ENCODE measurements around the gene ENG. TPM values are rescaled to one million over a fixed set of nuclear protein-coding genes. Genes with fewer than 3 reads are reported as not detected.

ENG gene
- total and polyA plus RNA-seq, 2 of the 8 experiments (the other 6 are each of a cell fraction or from before 2014, with no cell fraction given), result 1.8 to 4.4 TPM

DNA sequence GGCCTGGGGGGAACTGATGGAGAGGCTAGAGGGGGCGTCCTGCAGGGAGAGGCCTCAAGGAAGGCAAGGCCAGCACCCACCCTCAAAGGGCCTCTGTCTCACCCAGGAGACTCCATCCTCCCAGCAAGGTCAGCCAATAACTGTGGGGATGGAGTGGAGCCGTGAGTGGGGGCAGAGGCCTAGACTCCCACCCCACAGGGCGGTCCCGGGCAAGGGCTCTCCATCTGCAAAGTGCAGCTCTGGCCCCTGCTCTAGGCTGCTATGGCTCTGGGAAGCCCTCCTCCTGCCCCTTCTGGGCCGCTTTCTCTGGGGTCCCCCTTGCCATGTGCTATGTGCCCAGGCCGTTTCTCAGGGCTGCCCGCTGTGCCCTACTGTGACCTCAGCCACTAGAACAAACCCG lies 37.7 kb downstream of the ENG start (continued):
- TF ChIP-seq, protein P1, sequence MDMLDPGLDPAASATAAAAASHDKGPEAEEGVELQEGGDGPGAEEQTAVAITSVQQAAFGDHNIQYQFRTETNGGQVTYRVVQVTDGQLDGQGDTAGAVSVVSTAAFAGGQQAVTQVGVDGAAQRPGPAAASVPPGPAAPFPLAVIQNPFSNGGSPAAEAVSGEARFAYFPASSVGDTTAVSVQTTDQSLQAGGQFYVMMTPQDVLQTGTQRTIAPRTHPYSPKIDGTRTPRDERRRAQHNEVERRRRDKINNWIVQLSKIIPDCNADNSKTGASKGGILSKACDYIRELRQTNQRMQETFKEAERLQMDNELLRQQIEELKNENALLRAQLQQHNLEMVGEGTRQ (IDR thresholded peaks at IDR 0.05; ENCODE audit: low read length), result no peak
- TF ChIP-seq TCF12 (IDR thresholded peaks at IDR 0.05; ENCODE audit: low read depth, low read length), result no peak
